ENCODE results near the gene S100A6. TPM values are rescaled to one million over a fixed set of nuclear protein-coding genes. Genes with fewer than 3 reads are reported as not detected.
A peak's percentile ranks its signal among the peaks of the same experiment; 100 is the strongest.

S100A6 gene
- total and polyA plus RNA-seq, 4 donors, result 5.7 to 124 (median 28.7) TPM

- Histone ChIP-seq H3K4me1 (ENCODE audit: control insufficient read depth in 4 of 4, insufficient read depth in 4 of 4, low read length in 3 of 4) (peaks cover 0 to 7% (median 3%) of the 10 kb centered on the region in 4 donors), H3K36me3 (ENCODE audit: control insufficient read depth in 4 of 4, insufficient read depth in 3 of 4, low read depth in 1 of 4, low read length in 3 of 4) (no peaks in the 10 kb centered on the region), H3K4me3 (ENCODE audit: low read depth in 1 of 3, low read length in 3 of 3) (no peak overlapping the region), H3K9ac (ENCODE audit: low read depth in 1 of 2, low read length in 2 of 2) (no peak overlapping the region), H3K9me3 (ENCODE audit: control insufficient read depth in 4 of 4, low read length in 3 of 4) (no peaks in the 10 kb centered on the region), H3K27me3 (ENCODE audit: control insufficient read depth in 4 of 4, insufficient read depth in 4 of 4, low read length in 3 of 4) (no peaks in the 10 kb centered on the region), H3K27ac (ENCODE audit: low read depth in 1 of 2, low read length in 2 of 2) (no peak overlapping the region)
- no peak for DNase-seq (ENCODE audit: low spot score)
- WGBS, result 69% methylated on average over 3 of the region's 3 CpGs
- no peak for TF ChIP-seq EGR1 (IDR thresholded peaks at IDR 0.05; ENCODE audit: low read depth in 2 of 2)
- no peak for TF ChIP-seq JUND (IDR thresholded peaks at IDR 0.05)
- TF ChIP-seq RAD21 (IDR thresholded peaks at IDR 0.05), result no peak
- TF ChIP-seq TAF1 (conservative IDR thresholded peaks at IDR 0.05), result no peak
- no peak for TF ChIP-seq HNF4G (IDR thresholded peaks at IDR 0.05)
- no peak for TF ChIP-seq FOXA2 (IDR thresholded peaks at IDR 0.05)
- no peak for TF ChIP-seq GABPA (IDR thresholded peaks at IDR 0.05 in 1 of 2, conservative IDR thresholded peaks at IDR 0.05 in 1 of 2)
- no peak for TF ChIP-seq ZBTB33 (IDR thresholded peaks at IDR 0.05)
- TF ChIP-seq RXRA (IDR thresholded peaks at IDR 0.05), result no peak
- TF ChIP-seq HNF4A (conservative IDR thresholded peaks at IDR 0.05), result no peak
- TF ChIP-seq SP1 (IDR thresholded peaks at IDR 0.05), result no peak
- TF ChIP-seq CTCF (IDR thresholded peaks at IDR 0.05; ENCODE audit: low read depth, low read length, missing input control), result no peak
These were observed 37.6 kb upstream of the S100A6 start for GRCh38 chr1:153573351-153573750.

GRCh38 chr1:153572569-153573015, 36.8 kb upstream of the S100A6 start:
- Histone ChIP-seq H3K27ac (ENCODE audit: low read depth in 1 of 2, low read length in 2 of 2) (peak overlapping the region in 1 of 2 donors; percentile 50), H3K4me3 (ENCODE audit: low read depth in 1 of 3, low read length in 3 of 3) (no peak overlapping the region), H3K36me3 (ENCODE audit: control insufficient read depth in 4 of 4, insufficient read depth in 3 of 4, low read depth in 1 of 4, low read length in 3 of 4) (no peaks in the 10 kb centered on the region), H3K9me3 (ENCODE audit: control insufficient read depth in 4 of 4, low read length in 3 of 4) (no peaks in the 10 kb centered on the region), H3K4me1 (ENCODE audit: control insufficient read depth in 4 of 4, insufficient read depth in 4 of 4, low read length in 3 of 4) (peaks cover 0 to 10% (median 4%) of the 10 kb centered on the region in 4 donors), H3K27me3 (ENCODE audit: control insufficient read depth in 4 of 4, insufficient read depth in 4 of 4, low read length in 3 of 4) (no peaks in the 10 kb centered on the region), H3K9ac (ENCODE audit: low read depth in 1 of 2, low read length in 2 of 2) (no peak overlapping the region)
- WGBS, result 2% methylated on average over 3 of the region's 3 CpGs
- peak; percentile 56 for DNase-seq (ENCODE audit: low spot score)
- TF ChIP-seq GABPA (IDR thresholded peaks at IDR 0.05 in 1 of 2, conservative IDR thresholded peaks at IDR 0.05 in 1 of 2) (no peak), FOXA1 (IDR thresholded peaks at IDR 0.05) (no peak), CTCF (IDR thresholded peaks at IDR 0.05; ENCODE audit: low read depth, low read length, missing input control) (peak; percentile 95), EGR1 (IDR thresholded peaks at IDR 0.05; ENCODE audit: low read depth in 2 of 2) (no peak), REST (IDR thresholded peaks at IDR 0.05) (no peak), MAX (IDR thresholded peaks at IDR 0.05) (no peak), JUND (IDR thresholded peaks at IDR 0.05) (peak in 1 of 2 donors; percentile 18), SP1 (IDR thresholded peaks at IDR 0.05) (peak; percentile 20), RXRA (IDR thresholded peaks at IDR 0.05) (peak in 1 of 2 donors; percentile 25), YY1 (IDR thresholded peaks at IDR 0.05) (peak; percentile 19), ZBTB33 (IDR thresholded peaks at IDR 0.05) (no peak), RAD21 (IDR thresholded peaks at IDR 0.05) (peak; percentile 98 to 100), TAF1 (conservative IDR thresholded peaks at IDR 0.05) (no peak), ATF3 (IDR thresholded peaks at IDR 0.05) (no peak), NR2F2 (IDR thresholded peaks at IDR 0.05) (no peak), HNF4A (conservative IDR thresholded peaks at IDR 0.05) (peak in 1 of 2 donors; percentile 38)

Measured in liver (tissue), 9 donors.